ENCODE results near the gene CCS.
A peak's percentile ranks its signal among the peaks of the same experiment; 100 is the strongest.
"Not testable (repeated sequence)": the region's sequence is repeated elsewhere in the genome, so short reads cannot be mapped to it uniquely, and the experiment has no call there.

The CCS gene

DNA sequence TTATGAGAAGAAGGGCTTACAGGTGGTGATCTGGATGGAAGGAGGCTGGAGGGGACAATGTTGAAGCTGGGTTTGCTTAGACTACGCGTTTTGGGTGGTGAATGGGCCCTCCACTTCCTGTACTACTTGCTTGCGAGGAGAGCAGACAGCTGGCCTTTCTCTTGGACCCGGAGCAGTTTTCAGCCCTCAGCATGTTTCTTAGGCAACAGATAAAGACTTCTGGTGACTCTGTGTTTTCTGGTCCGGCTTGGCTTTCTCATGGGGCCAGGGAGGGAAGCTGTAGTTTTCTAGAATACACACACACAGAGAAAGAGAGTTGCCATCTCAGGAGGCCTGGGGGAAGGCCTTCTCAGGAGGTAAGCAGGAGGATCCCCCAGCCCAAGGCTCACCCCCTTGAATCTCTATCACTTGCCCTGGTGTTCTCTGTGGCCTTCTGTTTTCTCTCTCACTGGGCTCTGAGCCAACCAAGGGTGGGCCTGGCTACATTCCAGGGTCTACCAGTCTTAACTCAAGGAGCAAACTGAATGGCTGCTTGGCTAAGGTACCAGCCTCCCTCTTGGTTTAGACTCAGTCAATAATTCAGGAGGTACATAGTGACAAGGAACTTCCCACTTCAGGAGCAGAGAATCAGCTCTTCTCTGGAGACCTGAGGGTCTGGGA is 2.4 kb downstream of the CCS start:
- DNase-seq = no peak

DNA sequence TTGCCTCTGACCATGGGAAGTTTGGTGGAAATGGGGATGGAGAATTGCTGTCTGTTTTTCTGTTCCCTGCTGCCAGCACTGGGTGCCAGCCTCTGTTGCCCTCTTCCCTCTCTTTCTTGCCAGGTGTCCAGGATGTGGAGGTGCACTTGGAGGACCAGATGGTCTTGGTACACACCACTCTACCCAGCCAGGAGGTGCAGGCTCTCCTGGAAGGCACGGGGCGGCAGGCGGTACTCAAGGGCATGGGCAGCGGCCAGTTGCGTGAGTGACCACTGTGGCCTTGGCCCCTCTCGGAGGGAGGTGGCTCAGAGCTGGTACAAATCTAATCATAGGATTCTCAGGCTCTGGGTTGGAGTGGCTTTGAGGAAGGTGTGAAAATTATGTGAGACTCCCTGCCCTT is 6.0 kb downstream of the CCS start:
- DNase-seq = no peak

DNA sequence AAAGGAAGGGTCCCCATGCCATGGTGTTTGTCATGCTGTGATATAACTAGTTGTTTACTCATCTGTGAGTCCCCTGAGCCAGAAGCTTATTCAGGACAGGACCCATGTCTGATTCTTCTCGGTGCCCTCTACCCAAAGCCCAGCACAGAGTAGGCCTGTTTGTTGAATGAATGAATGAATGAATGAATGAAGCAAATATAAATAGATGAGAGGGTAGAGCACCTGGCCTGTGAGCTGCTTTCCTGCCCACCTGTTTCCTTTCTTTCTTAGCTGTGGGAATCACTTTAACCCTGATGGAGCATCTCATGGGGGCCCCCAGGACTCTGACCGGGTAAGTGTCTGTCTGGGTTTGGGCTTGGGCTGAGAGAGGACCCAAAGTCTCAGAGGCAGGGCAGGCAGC is 7.2 kb downstream of the CCS start:
- no peak for DNase-seq

DNA sequence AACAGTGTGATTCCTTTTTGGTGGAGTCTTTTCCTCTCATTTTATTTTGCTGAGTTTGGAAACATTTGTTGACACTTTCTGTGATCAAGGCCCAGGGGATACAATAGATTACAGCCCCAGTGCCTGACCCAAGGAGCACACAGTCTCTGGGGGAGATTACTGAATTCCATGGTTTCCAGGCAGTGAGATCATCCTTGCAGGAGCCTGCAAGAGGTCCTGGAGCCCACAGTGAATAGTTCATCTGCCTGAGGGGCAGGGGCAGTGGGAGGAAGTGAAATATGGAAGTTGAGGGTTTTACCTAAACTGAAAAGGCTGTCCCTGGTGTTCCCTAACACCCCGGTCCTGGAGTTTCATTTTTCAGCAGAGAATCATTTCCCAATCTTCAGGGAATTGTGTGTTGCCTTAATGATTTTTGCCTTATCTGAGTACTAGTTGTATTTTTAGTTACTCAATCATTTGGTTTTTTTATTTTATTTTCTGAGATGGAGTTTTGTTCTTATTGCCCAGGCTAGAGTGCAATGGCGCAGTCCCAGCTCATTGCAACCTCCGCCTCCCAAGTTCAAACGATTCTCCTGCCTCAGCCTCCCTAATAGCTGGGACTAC is 7.7 kb downstream of the CCS start:
- DNase-seq = no peak

DNA sequence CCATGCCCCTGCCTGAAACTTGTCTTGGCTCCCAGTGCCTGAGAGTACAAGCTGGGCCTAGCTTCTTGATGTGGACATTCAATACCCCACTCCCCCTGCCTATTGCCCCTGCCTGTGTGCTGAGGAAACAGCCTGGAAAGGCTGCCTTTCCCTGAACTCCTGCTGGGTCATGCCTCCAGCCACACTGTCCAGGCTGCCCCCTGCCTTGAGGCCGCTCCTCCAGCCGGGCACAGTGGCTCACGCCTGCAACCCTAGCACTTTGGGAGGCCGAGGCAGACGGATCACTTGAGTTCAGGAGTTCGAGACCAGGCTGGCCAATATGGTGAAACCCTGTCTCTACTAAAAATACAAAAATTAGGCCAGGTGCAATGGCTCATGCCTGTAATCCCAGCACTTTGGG is 10.1 kb downstream of the CCS start:
- DNase-seq = no peak

DNA sequence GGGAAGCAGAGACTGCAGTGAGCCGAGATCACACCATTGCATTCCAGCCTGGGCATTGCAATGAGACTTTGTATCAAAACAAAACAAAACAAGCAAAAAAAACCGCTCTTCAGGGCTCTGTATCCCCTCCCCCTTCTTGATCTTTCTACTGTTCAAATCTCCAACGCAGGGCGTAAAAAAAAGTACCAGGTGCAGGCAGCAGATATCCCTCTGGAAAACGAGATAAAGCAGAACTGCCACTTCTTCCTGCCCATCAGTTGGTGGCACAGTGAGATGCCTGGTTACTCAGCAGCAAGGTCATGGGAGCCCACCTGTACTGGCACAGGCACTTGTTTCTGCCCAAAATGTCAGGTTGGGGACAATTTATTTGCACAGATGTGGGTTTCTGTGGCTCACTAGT is 11.2 kb downstream of the CCS start:
- no peak for DNase-seq

DNA sequence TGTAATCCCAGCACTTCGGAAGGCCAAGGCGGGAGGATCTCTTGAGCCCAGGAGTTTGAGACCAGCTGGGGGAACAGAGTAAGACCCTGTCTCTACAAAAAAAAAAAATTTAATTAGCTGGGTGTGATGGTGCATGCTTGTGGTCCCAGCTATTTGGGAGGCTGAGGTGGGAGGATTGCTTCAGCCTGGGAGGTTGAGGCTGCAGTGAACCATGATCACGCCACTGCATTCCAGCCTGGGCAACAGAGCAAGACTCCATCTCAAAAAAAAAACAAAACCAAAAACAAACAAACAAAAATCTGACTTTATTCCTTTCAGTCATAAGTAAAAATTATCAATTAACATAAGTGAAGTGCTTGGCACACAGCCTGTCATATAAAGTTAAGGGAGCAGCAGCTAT is 13.6 kb downstream of the CCS start:
- DNase-seq = not testable (repeated sequence)

DNA sequence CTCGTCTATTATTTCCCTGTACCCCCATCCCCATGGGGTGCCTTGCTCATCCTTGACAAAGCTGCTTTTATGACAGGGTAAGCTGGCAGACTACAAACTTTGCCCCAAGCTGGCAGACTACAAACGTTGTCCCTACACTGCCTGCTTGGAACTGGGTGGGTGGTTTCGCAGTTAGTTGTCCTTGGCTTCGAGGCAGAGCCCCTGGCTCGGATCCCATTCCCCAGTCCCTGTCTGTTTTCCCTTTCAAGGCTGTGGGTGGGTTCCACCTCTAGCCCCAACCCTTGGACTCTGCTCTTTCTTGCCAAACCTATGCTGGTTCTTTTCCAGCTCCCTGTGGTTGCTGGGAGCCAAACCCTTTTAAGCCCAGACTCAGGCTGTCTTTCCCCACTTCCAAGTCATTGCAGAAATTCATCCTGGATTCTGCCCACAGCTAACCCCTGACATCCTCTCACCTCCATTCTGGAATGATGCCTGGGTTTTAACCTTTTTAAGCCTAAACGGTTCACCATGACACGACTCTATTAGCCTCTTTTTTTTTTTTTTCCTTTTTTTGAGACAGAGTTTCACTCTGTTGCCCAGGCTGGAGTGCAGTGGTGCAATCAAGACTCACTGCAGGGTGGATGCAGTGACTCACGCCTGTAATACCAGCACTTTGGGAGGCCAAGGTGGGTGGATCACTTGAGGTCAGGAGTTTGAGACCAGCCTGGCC is 14.3 kb downstream of the CCS start:
- peak in 1 of 2 donors; percentile 31 for DNase-seq

DNA sequence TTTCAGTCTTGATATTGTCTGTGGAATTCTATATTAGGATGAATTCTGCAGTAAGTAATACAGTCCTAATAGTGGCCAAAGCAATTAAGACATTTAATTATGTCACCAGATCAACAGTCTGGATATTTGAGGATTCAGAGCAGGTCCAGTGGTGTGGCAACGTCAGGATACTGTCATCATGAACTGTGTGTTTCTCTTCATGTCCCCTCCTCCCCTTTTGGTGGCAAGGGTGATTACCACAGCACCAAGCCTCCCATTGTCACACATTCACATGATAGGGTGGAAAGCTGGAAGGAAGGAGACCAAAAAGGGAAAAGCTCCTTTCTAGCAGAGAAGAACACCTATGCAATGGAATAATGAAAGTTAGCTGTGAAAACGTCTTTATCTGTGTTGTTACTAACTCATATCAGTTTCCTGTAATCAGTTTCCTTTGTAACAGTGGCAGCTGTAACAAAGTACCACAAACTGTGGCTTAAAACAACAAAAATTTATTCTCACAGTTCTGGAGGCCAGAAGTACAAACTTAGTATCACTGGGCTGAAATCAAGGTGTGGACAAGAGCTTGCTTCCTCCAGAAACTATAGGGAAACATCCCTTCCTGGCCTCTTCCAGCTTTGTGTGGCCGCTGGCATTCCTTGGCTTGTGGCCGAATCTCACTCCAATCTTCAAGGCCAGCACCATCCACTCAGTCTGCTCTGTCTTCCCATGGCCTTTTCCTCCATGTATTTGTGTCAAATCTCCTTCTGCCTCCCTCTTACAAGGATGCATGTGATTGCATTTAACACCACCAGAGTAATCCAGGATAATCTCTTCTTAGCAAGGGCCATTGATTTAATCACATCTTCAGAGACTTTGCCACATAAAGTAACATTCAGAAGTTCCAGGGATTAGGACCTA is 17.0 kb downstream of the CCS start:
- DNase-seq = no peak

DNA sequence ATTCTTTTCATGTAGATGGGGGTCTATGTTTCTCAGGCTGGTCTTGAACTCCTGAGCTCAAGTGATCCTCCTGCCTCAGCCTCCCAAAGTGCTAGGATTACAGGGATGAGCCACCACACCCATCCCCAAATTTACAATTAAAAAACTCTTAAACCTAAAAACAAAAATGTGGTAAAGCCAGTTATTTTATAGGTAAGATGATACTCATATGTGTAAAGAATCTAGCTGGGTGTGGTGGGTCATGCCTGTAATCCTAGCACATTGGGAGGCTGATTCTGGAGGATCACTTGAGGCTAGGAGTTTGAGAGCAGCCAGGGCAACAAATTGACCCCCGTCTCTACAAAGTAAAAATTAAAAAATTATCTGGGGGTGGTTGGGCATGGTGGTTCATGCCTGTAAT is 19.5 kb downstream of the CCS start:
- no peak for DNase-seq

DNA sequence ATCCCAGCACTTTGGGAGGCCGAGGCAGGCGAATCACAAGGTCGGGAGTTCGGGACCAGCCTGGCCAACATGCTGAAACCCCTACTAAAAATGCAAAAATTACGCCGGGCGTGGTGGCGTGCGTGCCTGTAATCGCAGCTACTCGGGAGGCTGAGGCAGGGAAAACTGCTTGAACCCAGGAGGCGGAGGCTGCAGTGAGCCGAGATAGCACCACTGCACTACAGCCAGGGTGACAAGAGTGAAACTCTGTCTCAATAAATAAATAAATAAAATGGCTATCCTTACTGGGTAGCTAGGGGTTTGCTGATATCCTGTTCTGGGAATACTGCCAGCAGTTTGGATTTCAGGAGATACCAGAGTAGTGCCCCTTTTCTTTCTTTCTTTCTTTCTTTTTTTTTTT is 21.1 kb downstream of the CCS start:
- DNase-seq = no peak

DNA sequence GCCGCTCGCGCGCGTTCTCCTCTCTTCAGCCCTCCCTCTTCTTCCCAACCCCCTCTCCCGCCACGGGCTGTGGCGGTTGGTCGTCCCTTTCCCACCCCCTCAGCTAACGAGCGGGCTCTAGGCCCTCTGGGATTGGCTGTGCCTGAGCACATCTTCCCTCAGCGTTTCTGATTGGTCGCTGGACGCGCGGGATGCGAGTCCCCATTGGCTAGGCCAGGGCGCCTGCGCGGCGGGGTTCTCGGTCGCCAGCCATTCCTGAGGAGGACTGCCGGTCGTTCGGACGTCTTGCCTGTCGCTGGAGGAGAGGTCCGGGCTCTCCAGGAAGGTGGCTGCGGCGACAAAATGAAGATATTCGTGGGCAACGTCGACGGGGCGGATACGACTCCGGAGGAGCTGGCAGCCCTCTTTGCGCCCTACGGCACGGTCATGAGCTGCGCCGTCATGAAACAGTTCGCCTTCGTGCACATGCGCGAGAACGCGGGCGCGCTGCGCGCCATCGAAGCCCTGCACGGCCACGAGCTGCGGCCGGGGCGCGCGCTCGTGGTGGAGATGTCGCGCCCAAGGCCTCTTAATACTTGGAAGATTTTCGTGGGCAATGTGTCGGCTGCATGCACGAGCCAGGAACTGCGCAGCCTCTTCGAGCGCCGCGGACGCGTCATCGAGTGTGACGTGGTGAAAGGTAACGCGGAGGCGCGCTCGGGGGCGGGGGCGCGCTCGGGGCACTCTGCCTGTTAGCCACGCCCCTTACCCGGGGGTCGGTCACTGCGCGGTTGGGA is 23.6 kb downstream of the CCS start, which contains the start of gene RBM14:
Gene RBM14, plus strand, starts transcription at position 252 of the 776 bp plus-strand sequence. Its CDS starts 91 bp downstream, at position 343.
- DNase-seq = peak; percentile 97 to 98

DNA sequence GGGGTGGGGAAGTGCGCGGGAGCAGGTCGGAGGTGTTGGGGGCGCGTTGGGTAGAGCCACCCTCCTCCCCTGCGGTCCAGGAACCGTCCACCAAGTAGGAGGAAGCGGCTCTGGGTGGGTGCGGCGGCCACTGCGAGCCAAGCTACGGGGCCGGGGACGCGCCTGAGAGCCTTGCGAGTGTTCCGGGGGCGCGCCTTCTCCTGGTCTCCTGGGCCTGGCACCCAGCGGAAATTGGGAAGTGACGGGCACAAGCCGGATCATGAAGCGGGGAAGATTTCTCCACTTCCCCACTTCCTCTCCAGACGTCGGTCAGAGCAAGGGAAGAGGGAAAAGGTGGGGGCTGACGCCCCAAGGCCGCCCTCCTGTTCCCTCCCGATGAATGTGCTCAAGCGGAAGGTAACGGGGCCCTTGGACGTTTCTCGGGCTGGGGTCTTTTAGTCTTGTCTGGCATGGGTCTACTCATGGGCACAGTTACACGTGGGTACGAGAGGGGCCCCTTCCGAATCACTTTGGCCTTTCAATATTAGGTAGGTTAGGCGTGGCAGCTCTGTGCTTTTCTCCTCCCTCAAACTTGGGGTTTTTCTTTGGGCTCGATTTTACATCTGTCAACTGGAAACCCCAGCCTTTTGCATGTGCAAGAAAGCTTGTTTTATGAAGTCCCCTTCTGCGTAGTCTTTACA is 24.3 kb downstream of the CCS start:
- DNase-seq = no peak

DNA sequence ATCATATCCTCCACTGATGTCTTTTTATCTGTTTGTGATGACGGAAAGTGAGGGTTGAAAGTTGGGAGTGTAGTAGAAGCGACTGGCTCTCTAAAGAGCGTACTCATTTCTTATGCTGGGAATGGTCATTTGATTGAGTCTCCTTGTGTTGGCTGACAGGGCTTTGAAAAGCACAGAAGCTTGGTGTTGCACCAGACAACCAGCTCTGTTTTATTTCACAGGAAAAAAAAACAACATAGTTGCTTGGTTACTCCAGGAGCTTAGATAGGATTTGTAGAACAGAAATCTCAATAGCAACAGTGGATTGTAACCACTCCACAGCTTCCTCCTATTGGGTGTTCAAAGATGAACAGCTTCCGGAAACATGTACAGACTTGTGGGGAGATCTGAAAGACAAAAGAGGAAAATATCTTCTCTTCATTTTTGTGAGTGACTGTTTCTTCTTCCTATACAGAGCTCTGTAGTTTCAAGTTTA is 26.1 kb downstream of the CCS start:
- no peak for DNase-seq

DNA sequence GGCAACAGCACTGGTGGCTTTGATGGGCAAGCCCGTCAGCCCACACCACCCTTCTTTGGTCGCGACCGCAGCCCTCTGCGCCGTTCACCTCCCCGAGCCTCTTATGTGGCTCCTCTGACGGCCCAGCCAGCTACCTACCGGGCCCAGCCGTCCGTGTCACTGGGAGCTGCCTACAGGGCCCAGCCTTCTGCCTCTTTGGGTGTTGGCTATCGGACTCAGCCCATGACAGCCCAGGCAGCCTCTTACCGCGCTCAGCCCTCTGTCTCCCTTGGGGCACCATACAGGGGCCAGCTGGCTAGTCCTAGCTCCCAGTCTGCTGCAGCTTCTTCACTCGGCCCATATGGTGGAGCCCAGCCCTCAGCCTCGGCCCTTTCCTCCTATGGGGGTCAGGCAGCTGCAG is 31.5 kb downstream of the CCS start:
- no peak for DNase-seq

DNA sequence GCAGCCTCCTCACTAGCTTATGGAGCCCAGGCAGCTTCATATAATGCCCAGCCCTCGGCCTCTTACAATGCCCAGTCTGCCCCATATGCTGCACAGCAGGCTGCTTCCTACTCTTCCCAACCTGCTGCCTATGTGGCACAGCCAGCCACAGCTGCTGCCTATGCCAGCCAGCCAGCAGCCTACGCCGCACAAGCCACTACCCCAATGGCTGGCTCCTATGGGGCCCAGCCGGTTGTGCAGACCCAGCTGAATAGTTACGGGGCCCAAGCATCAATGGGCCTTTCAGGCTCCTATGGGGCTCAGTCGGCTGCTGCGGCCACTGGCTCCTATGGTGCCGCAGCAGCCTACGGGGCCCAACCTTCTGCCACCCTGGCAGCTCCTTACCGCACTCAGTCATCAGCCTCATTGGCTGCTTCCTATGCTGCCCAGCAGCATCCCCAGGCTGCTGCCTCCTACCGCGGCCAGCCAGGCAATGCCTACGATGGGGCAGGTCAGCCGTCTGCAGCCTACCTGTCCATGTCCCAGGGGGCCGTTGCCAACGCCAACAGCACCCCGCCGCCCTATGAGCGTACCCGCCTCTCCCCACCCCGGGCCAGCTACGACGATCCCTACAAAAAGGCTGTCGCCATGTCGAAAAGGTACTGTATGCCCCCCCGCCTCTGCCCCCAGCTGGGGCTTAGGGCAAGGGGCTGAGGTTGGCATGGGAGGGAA is 32.2 kb downstream of the CCS start:
- DNase-seq = no peak

DNA sequence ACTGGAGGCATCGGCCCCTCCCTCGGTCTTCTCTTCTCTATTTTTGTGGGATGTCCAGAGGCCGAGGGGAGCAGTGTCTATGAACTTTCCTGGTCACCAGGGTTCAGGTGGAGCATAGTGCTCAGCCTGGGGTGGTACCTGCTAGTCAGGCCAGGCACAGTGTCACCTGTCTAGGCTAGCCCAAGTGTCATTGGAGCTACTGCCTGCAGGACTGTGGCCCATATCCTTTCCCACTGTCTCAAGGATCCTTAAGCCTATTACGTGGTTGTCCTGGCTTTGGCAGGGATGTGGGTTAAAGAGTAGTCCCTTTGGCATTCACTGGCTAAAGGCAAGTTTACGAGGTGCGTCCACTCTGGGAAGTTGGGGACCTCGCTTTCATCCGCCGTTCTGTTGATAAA is 32.8 kb downstream of the CCS start:
- no peak for DNase-seq

DNA sequence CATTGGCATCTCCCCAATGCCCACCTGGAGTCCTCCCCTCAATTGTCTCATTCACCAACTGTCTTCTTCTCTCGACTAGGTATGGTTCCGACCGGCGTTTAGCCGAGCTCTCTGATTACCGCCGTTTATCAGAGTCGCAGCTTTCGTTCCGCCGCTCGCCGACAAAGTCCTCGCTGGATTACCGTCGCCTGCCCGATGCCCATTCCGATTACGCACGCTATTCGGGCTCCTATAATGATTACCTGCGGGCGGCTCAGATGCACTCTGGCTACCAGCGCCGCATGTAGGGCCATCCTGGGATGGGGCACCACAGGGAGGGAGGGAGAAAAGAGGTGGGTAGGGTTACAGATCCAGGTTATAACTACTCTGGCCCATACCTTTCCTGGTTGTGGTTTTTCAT is 33.4 kb downstream of the CCS start:
- DNase-seq = no peak

DNA sequence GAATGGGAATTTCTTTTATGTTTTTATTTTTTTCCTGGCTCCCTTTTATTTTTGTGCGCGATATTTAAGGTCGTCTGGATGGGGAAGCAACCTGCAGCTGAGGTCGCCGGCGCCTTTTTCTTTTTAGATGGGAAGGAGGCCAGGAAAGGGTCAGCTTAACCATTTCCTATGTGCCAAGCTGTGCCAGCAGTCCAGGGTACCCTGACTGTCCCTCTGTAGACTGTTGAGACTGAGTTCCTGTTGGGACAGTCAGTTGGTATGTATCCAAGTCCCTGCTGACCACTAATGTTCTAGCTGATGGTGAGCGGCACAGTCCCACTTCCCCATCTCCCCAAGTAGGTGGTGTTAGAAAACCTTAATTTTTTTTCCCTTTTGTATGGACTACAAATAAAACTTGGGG is 33.9 kb downstream of the CCS start:
- DNase-seq = no peak

DNA sequence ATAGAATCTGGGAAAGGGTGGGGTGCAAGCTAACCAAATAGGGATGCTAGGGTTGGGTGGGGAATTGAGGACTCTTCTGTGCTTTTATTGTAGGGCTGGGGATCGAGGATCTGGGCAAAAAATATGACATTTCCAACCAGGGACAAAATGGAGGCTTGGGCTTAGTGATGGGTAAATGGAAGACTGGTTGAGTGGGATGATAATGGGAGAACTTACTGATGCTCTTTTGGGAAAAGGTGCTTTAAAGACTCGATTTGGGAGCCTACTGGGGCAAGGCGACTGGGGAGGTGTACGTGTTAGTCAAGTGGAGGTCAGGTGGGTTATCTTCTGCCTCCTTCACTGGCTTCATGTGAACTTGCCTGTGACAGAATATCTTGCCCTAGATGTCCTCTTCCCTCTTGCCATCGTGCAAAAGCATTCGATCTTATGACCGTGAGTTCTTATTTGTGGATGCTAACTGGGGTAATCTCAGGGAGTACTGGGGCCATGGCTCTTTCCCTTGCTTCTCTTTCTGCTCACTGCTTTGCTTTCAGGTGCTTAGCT is 35.1 kb downstream of the CCS start:
- no peak for DNase-seq

DNA sequence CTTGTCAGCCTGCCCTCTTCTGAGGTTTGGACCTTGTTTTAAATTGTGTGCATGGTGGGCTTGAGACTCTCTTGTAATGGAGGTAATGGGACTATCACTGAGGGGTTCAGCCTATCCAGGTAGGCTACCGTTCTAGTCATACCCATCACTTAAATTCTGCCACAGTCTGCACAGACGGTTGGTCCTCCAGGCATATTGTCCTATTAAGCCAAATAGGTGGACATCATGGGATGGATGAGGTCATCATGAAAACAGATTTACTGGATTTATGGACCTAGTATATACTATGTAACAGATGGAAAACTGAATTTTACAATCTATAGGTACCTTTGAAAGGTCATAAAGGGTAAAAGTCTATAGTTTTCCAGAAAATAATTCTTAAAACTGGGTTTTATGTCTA is 36.4 kb downstream of the CCS start:
- no peak for DNase-seq

All from hippocampal formation (tissue), 2 donors.